GM23338 (cell line): ENCODE measurements around the gene PABPC3. TPM values are rescaled to one million over a fixed set of nuclear protein-coding genes. Genes with fewer than 3 reads are reported as not detected.
A peak's percentile ranks its signal among the peaks of the same experiment; 100 is the strongest.

Experiments
- ATAC-seq: fragments of 200-7000 bp; cut with Tn5 transposase; 3 replicates; pipeline ENCODE4 v1.9.1; 2020
- DNase-seq: peaks from one replicate; pipeline ENCODE4 v3.0.0-alpha.2; 2015; ENCODE audit warnings: low spot score
- H2AFZ ChIP-seq: fragments of 200-600 bp; sonication (generic); 2 replicates; pipeline ENCODE4 v1.8.0; 2016; ENCODE audit warnings: antibody characterized with exemption, mild to moderate bottlenecking, moderate library complexity
- H3F3A ChIP-seq: fragments of 200-600 bp; sonication (generic); replicated peaks from 2 replicates; pipeline ENCODE4 v1.8.0; 2017; ENCODE audit warnings: antibody characterized with exemption, mixed run types, low read depth
- H3K27ac ChIP-seq: fragments of 200-600 bp; sonication (generic); 2 replicates; pipeline ENCODE4 v1.6.1; 2016; ENCODE audit warnings: low read depth
- H3K27me3 ChIP-seq: fragments of 200-600 bp; sonication (generic); 2 replicates; pipeline ENCODE4 v1.8.0; 2016; ENCODE audit warnings: mild to moderate bottlenecking, mixed run types, moderate library complexity; ENCODE audit not compliant: insufficient read depth
- H3K36me3 ChIP-seq: fragments of 200-600 bp; sonication (generic); 2 replicates; pipeline ENCODE4 v1.8.0; 2016; ENCODE audit warnings: mild to moderate bottlenecking; ENCODE audit not compliant: insufficient read depth
- H3K4me1 ChIP-seq: fragments of 200-600 bp; sonication (generic); 2 replicates; pipeline ENCODE4 v1.8.0; 2016; ENCODE audit warnings: mild to moderate bottlenecking, moderate library complexity; ENCODE audit not compliant: insufficient read depth
- H3K4me2 ChIP-seq: fragments of 200-600 bp; sonication (generic); 2 replicates; pipeline ENCODE4 v1.7.1; 2017; ENCODE audit warnings: mixed run types
- H3K4me3 ChIP-seq: fragments of 200-600 bp; sonication (generic); 2 replicates; pipeline ENCODE4 v1.6.1; 2016; ENCODE audit warnings: mixed run types
- H3K79me2 ChIP-seq: fragments of 200-600 bp; sonication (generic); replicated peaks from 2 replicates; pipeline ENCODE4 v1.8.0; 2017; ENCODE audit warnings: mild to moderate bottlenecking; ENCODE audit not compliant: insufficient read depth
- H3K9me2 ChIP-seq: fragments of 200-600 bp; sonication (generic); 2 replicates; pipeline ENCODE4 v1.8.0; 2017; ENCODE audit not compliant: insufficient read depth
- H4K20me1 ChIP-seq: fragments of 200-600 bp; sonication (generic); replicated peaks from 2 replicates; pipeline ENCODE4 v1.8.0; 2017; ENCODE audit warnings: mild to moderate bottlenecking; ENCODE audit not compliant: insufficient read depth
- H3K27ac Mint-ChIP-seq: 2 replicates; pipeline ENCODE4 v1.8.0; 2020; ENCODE audit warnings: inconsistent platforms, mild to moderate bottlenecking, moderate library complexity, mixed read lengths
- H3K27me3 Mint-ChIP-seq: 3 replicates; pipeline ENCODE4 v1.8.0; 2022; ENCODE audit warnings: low read depth, mild to moderate bottlenecking, moderate library complexity, mixed read lengths, inconsistent platforms; ENCODE audit not compliant: insufficient read depth, poor library complexity
- H3K36me3 Mint-ChIP-seq: 3 replicates; pipeline ENCODE4 v1.8.0; 2021; ENCODE audit warnings: low read depth, mild to moderate bottlenecking, inconsistent platforms, moderate library complexity, mixed read lengths
- H3K4me1 Mint-ChIP-seq: 3 replicates; pipeline ENCODE4 v1.8.0; 2020; ENCODE audit warnings: mild to moderate bottlenecking, inconsistent platforms, mixed read lengths
- H3K4me3 Mint-ChIP-seq: 3 replicates; pipeline ENCODE4 v1.8.0; 2021; ENCODE audit warnings: moderate library complexity, mild to moderate bottlenecking, inconsistent platforms, mixed read lengths
- H3K9me3 Mint-ChIP-seq: 3 replicates; pipeline ENCODE4 v1.8.0; 2020; ENCODE audit warnings: moderate library complexity, mild to moderate bottlenecking, inconsistent platforms, mixed read lengths
- CREB1 ChIP-seq: fragments of 250-450 bp; sonication (Bioruptor Pico); IDR thresholded peaks from 2 replicates; pipeline ENCODE4 v1.5.0; 2020; ENCODE audit warnings: low read depth, mild to moderate bottlenecking, moderate library complexity
- EZH2 ChIP-seq: fragments of 200-600 bp; sonication (generic); IDR thresholded peaks from one replicate; pipeline ENCODE4 v1.8.0; 2017; ENCODE audit warnings: antibody characterized with exemption, mild to moderate bottlenecking, low read depth; ENCODE audit not compliant: unreplicated experiment
- JUNB ChIP-seq: IDR thresholded peaks from one replicate; pipeline ENCODE4 v1.6.1; 2016; ENCODE audit warnings: antibody characterized with exemption; ENCODE audit not compliant: unreplicated experiment
- NANOG ChIP-seq: IDR thresholded peaks from 2 replicates; pipeline ENCODE4 v1.6.1; 2016; ENCODE audit warnings: antibody characterized with exemption, borderline replicate concordance
- POLR2AphosphoS5 ChIP-seq: IDR thresholded peaks from 2 replicates; pipeline ENCODE4 v1.6.1; 2016; ENCODE audit warnings: antibody characterized with exemption, low read depth
- STAT1 ChIP-seq: IDR thresholded peaks from one replicate; pipeline ENCODE4 v1.6.1; 2016; ENCODE audit warnings: antibody characterized with exemption; ENCODE audit not compliant: unreplicated experiment
- polyA plus RNA-seq: library from polyadenylated mRNA; unstranded; fragments of >200 nt; fragmentation: Nextera tagmentation; extraction: Ambion mirVana; gene quantifications from 2 replicates; pipeline ENCODE4 v1.2.1, GENCODE V29; 2016
- total RNA-seq: library from RNA; depleted of rRNA; stranded (reverse); fragments of >200 nt; shearing (Covaris generic); gene quantifications from 2 replicates; pipeline ENCODE4 v1.2.3, GENCODE V29; 2014
- TF ChIP-seq, protein P1 (sequence below): IDR thresholded peaks from 2 replicates; pipeline ENCODE4 v1.6.1; 2016; ENCODE audit warnings: antibody characterized with exemption
- TF ChIP-seq, protein P2 (sequence below), 2 experiments: fragments of 200-600 bp in 1 of 2; sonication (generic) in 1 of 2; conservative IDR thresholded peaks; 2 replicates each; pipeline versions ENCODE4 v1.5.1 to v1.6.1; 2016 to 2017; ENCODE audit warnings: antibody characterized with exemption in 2 of 2, low read depth in 2 of 2, mild to moderate bottlenecking in 2 of 2, moderate library complexity in 1 of 2
- TF ChIP-seq, protein P3 (sequence below): IDR thresholded peaks from one replicate; pipeline ENCODE4 v1.6.1; 2018; ENCODE audit warnings: antibody characterized with exemption; ENCODE audit not compliant: unreplicated experiment

Gene PABPC3
- total and polyA plus RNA-seq, 2 experiments from 2014 or later: 0.55 to 1.2 TPM

DNA sequence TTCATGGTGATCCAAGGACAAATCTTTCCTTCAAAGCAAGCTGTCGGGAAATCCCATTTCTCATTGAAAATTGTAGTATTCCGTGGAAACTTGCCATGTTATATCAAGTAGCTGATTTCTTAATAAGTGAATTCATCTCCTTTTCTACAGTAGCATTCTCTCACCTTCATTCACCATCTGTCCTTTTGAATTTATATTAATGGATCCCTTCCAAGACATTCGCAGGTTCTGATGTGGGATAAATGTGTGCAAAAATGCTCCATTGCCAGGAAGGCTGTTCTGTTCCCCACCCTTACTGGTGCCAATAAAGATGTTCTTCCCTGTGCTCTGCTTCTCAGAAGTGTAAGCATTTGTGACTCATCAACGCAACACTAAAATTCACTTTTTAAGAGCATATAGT is 40.0 kb downstream of the PABPC3 start (continued):
- TF ChIP-seq, protein P1, sequence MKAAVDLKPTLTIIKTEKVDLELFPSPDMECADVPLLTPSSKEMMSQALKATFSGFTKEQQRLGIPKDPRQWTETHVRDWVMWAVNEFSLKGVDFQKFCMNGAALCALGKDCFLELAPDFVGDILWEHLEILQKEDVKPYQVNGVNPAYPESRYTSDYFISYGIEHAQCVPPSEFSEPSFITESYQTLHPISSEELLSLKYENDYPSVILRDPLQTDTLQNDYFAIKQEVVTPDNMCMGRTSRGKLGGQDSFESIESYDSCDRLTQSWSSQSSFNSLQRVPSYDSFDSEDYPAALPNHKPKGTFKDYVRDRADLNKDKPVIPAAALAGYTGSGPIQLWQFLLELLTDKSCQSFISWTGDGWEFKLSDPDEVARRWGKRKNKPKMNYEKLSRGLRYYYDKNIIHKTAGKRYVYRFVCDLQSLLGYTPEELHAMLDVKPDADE: no peak
- TF ChIP-seq NANOG: no peak
- TF ChIP-seq, protein P2, sequence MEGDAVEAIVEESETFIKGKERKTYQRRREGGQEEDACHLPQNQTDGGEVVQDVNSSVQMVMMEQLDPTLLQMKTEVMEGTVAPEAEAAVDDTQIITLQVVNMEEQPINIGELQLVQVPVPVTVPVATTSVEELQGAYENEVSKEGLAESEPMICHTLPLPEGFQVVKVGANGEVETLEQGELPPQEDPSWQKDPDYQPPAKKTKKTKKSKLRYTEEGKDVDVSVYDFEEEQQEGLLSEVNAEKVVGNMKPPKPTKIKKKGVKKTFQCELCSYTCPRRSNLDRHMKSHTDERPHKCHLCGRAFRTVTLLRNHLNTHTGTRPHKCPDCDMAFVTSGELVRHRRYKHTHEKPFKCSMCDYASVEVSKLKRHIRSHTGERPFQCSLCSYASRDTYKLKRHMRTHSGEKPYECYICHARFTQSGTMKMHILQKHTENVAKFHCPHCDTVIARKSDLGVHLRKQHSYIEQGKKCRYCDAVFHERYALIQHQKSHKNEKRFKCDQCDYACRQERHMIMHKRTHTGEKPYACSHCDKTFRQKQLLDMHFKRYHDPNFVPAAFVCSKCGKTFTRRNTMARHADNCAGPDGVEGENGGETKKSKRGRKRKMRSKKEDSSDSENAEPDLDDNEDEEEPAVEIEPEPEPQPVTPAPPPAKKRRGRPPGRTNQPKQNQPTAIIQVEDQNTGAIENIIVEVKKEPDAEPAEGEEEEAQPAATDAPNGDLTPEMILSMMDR (conservative IDR thresholded peaks at IDR 0.05; ENCODE audit: low read depth in 2 of 2): no peak

DNA sequence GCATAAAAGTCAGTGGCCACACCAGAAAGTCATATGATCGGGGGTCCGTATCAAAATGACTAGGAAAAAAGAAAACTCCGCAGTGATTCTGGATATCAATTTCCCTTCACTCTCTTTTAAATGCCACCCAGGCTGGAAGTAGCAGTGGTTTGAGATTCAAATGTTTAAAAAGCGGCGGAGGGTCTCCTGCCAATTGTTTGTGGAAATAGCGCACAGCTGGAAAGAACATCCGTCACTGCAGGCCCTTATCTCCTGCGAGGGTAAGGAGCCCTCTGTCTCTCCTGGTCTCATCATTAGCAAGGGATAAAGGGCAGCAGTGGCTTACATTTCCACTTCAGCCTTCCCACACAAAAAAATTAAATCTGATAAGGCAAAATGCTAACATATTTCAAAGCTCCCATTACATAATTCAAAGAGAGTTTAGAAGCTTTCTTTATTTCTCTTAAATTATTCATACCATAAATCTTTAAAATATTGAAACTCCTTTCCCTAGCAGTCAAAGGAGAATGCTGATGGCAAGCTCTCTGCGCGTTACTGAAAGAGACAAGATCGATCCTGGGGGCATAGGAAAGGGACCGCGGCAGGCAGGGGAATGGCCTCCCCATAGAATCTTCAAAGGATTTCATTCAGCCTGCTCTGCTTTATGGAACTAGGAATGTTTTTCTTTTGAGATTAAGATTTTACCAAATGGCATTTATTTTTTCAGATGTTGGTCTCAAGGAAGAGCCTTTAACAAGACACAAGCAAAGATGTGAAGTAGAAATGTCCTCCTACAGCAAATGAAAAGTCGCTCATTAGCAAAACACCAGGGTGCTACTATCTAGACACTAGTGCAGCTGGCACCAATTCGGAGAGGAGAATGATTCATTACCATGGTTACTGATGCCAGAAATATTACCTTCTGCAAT is 41.2 kb downstream of the PABPC3 start:
- Mint-ChIP-seq H3K36me3 (peaks cover 28% of the 10 kb centered on the region; the same call in 2 of the 3 replicates), H3K4me1 (peaks cover 41% of the 10 kb centered on the region), H3K27me3 (peaks cover 16% of the 10 kb centered on the region), H3K27ac (peak overlapping the region; percentile 86), H3K9me3 (peaks cover 22% of the 10 kb centered on the region), H3K4me3 (peak overlapping the region; percentile 58)
- DNase-seq (peak; percentile 73), ATAC-seq (peak; percentile 89)
- no peaks in the 10 kb centered on the region for H4K20me1 ChIP-seq
- peaks cover 3% of the 10 kb centered on the region; the same call in 1 of the 2 replicates for H3K9me2 ChIP-seq
- no peaks in the 10 kb centered on the region for H3K27me3 ChIP-seq
- H3K4me3 ChIP-seq: peak overlapping the region; percentile 27
- peak overlapping the region; percentile 82 for H3K27ac ChIP-seq
- H3K4me1 ChIP-seq: peaks cover 38% of the 10 kb centered on the region
- H2AFZ ChIP-seq: no peak overlapping the region
- H3K4me2 ChIP-seq: peak overlapping the region; percentile 74
- no peaks in the 10 kb centered on the region for H3K79me2 ChIP-seq
- peaks cover 10% of the 10 kb centered on the region; the same call in 1 of the 2 replicates for H3F3A ChIP-seq
- H3K36me3 ChIP-seq: peaks cover 4% of the 10 kb centered on the region
- TF ChIP-seq, protein P1: no peak
- TF ChIP-seq, protein P3, sequence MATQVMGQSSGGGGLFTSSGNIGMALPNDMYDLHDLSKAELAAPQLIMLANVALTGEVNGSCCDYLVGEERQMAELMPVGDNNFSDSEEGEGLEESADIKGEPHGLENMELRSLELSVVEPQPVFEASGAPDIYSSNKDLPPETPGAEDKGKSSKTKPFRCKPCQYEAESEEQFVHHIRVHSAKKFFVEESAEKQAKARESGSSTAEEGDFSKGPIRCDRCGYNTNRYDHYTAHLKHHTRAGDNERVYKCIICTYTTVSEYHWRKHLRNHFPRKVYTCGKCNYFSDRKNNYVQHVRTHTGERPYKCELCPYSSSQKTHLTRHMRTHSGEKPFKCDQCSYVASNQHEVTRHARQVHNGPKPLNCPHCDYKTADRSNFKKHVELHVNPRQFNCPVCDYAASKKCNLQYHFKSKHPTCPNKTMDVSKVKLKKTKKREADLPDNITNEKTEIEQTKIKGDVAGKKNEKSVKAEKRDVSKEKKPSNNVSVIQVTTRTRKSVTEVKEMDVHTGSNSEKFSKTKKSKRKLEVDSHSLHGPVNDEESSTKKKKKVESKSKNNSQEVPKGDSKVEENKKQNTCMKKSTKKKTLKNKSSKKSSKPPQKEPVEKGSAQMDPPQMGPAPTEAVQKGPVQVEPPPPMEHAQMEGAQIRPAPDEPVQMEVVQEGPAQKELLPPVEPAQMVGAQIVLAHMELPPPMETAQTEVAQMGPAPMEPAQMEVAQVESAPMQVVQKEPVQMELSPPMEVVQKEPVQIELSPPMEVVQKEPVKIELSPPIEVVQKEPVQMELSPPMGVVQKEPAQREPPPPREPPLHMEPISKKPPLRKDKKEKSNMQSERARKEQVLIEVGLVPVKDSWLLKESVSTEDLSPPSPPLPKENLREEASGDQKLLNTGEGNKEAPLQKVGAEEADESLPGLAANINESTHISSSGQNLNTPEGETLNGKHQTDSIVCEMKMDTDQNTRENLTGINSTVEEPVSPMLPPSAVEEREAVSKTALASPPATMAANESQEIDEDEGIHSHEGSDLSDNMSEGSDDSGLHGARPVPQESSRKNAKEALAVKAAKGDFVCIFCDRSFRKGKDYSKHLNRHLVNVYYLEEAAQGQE: no peak
- TF ChIP-seq POLR2AphosphoS5 (no peak), CREB1 (CRISPR knock-in tag) (peak; percentile 44; the same call in 1 of the 2 replicates), STAT1 (no peak), EZH2 (no peak), JUNB (no peak)
